Measurements from ENCODE around the gene CCDC158. TPM values are rescaled to one million over a fixed set of nuclear protein-coding genes. Genes with fewer than 3 reads are reported as not detected.
"Not testable (repeated sequence)": the region's sequence is repeated elsewhere in the genome, so short reads cannot be mapped to it uniquely, and the experiment has no call there.

Gene CCDC158
- total RNA-seq, 1 donor from 2014 or later: not detected

- DNase-seq (ENCODE audit: extremely low read depth, low read depth, low spot score): no peak
Measured at GRCh38 chr4:76374798-76375197, 46.1 kb downstream of the CCDC158 start.

GRCh38 chr4:76373919-76374552 is 46.9 kb downstream of the CCDC158 start:
- DNase-seq (ENCODE audit: extremely low read depth, low read depth, low spot score): no peak

DNA sequence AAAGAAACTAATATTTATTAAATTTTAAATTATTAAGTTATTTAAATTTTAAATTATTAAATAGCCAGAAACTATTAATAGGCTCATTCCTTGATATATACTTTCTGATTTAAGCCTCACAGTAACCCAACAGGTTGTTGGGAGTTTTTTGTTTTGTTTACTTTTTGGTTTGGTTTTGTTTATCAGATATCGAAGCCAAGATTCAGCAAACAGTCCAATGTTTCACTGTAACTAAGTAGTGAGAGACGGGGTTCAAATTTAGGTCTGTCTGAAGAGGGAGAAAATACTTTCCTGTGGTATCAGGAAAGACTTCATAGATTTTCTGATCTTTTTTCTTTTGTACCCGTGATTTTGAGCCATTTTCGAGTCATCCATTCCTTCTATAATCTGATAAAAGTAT is 54.2 kb downstream of the CCDC158 start:
- no peak for DNase-seq (ENCODE audit: extremely low read depth, low read depth, low spot score)

- DNase-seq (ENCODE audit: extremely low read depth, low read depth, low spot score): no peak
Measured at GRCh38 chr4:76365636-76366035, 55.3 kb downstream of the CCDC158 start.

GRCh38 chr4:76364763-76365162 is 56.2 kb downstream of the CCDC158 start:
- DNase-seq (ENCODE audit: extremely low read depth, low read depth, low spot score): no peak

DNA sequence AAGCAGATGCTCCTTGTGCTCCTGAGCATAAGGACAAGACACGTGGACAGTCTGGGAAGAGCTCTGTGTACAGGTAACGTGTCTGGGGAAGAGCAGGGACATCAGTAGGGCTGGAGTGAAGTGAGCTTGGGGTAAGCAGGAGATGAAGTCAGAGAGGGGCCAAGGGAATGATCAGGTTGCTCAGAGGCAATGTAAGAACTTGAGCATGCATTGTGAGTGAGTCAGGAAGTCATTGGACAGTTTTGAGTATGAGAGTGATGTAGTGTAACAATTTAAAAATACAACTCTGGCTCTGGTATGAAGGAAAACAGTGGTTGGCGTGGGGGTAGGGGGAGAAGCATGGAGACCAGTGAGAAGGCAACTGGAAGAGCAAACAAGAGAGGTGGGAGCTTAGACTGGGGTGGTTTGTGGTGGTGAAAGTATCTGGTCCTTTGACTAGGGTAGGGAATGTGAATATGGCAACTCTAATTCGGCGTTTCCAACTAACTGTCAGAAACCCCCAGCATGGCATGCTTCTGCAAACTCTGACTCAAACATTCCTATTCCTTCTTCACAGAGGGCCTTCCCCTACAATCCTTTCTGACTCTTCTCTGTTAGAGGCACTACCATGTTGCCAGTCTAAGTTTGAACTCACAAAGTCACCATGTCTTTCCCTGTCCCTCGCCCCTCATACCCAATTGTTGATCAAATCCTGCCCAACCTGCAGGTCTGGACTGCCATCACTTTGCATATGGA is 57.2 kb downstream of the CCDC158 start:
- DNase-seq (ENCODE audit: extremely low read depth, low read depth, low spot score): no peak

DNA sequence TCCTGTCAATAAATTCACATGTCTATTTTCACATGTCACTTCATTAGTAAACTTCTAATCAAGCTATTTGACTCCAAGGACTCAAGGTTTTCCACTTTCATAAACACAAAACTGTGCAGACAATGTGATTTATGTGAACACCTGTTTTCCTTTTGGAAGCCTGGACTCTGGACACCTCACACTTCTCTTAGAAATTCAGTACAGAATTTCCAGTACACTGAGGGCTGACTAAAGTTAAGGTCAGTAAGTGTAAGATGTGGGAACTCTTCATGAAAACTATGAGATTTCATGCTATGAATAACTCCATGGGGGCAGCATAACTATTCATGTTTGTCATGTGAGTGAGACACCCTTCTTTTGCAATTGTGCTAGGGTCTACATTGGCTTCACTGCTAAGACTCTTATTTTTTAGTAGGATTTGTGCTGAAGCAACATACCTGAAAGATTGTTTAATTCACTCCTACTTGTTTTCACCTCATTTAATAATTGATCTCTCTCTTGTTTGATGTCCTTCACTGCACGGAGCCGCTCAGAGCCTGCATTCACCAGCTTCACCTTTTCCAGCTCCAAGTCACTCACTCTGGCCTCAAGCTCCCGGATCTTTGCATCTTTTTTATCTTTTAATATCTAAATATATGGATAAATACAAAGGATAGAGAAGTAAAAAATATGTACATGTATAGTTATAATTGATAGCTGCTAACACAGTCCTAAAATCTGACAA is 59.1 kb downstream of the CCDC158 start:
- no peak for DNase-seq (ENCODE audit: extremely low read depth, low read depth, low spot score)

DNA sequence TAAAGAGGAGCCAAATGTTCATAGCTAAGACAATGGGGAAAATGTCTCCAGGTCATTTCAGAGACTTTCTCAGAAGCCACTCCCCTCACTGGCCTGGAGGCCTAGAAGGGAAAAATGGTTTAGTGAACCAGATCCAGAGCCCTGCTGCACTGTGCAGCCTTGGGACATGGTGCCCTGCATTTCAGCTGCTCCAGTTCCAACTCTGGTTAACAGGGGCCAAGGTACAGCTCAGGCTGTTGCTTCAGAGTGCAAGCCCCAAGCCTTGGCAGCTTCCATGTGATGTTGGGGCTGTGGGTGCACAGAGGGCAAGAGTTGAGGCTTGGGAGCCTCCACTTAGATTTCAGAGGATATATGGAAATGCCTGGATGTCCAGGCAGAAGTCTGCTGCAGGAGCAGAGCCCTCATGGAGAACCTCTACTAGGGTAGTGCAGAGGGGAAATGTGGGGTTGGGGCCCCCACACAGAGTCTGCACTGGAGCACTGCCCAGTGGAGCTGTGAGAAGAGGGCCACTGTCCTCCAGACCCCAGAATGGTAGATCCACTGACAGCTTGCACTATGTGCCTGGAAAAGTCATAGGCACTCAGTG is 61.0 kb downstream of the CCDC158 start:
- DNase-seq (ENCODE audit: extremely low read depth, low read depth, low spot score): not testable (repeated sequence)

DNA sequence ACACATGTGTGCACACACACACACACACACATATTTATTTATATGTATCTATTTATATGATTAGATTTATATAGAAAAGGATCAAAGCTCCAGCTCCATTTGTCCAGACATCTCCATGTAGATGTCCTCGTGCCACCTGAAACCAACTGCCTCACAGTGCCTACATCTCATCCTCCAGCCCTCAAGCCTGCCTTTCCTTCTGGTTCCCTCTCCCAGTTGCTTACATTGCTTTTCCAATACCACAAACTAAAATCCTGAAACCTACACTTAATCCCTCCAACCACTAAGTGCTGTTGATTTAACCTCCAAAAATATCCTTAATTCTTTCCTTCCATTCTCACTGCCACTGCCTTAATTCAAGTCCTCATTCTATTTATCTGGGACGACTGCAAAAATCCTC is 63.0 kb downstream of the CCDC158 start:
- no peak for DNase-seq (ENCODE audit: extremely low read depth, low read depth, low spot score)

- no peak for DNase-seq (ENCODE audit: extremely low read depth, low read depth, low spot score)
Measured at GRCh38 chr4:76354517-76355473, 66.1 kb downstream of the CCDC158 start.

DNA sequence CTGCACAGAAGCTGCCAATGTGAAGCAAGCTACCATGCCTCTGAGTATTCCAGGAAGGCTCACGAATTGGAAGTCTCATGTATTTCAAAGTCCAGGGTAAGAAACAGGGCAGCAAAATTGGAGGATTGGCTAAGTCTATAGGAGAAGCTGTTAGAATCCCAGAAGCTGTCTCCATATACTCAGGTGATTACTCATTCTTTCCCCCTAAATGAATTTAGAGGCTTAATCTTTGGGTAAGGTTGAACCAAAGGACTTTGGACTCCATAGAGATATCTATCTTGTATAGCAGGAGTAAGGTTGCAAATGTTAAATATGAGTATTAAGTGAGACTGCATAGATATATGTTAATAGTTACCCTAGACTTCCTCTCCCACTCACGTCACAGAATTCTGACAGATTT is 78.1 kb downstream of the CCDC158 start:
- DNase-seq (ENCODE audit: extremely low read depth, low read depth, low spot score): no peak

DNA sequence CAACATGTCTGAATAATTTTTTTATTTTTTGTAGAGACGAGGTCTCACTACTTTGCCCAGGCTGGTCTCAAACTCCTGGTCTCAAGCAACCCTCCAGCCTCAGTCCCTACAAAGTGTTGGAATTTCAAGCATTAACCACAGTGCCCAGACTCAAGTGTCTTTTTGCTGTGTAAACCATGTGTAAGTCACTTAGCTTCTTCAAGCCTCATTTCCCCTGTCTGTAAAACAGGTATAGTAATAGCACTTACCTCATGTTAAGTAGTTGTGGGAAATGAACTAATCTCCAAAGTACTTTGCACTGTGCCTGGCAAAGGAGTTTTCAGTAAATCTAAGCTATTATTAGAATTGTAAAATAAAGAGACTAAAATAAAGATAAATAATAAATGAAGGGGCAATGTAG is 78.8 kb downstream of the CCDC158 start:
- no peak for DNase-seq (ENCODE audit: extremely low read depth, low read depth, low spot score)

DNA sequence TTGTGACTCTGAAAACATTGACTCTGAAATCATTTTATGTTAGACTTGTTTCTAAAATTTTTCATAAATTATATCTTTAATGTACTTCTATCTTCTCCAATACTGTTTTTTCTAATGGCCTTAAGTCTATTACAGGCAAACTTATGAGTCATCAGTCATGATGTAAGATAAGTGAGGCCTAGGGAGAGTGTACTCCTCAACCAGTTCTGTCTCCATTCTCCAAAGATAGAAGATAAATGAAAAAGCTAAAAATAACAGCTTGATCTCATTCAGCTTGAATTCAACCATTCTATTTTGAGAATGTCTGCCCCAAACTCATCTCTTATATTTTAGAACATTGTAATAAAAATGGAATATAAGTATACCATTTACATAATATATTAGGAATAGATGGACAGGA is 79.9 kb downstream of the CCDC158 start:
- no peak for DNase-seq (ENCODE audit: extremely low read depth, low read depth, low spot score)

DNA sequence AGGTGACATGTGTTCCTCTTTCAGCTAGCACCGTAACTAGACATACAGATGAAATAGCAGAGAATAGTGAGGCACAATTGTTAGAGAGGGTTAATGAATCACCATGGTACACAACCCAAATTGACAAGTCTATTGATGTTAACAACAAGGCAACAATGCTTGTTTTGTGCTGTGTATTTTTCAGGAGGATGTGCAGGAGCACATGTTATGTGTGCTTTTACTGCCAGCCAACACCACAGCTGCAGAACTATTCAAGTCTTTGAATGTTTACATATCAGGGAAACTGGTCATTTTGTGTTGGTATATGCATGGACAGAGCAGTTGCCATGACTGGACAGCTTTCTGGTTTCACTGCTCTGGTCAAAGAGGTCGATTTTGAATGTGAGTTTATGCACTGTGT is 81.6 kb downstream of the CCDC158 start:
- no peak for DNase-seq (ENCODE audit: extremely low read depth, low read depth, low spot score)

DNA sequence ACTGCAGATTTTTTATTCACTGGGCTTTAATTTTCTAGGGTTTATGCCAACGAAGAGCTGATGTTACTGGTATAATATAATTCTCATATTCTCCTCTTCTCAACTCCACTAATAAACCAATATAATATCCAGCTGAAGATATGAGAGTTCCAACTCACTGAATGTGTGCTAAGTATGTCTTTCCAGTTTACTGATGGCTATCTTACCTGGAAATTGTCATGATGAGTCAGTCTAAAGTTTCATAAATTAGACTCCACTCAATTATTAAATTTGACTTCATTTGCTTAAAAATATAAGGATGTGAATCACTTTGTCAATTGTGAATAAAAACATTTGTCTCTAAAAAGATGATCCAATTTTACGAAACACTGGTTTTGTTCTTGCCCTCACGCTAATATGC is 86.1 kb downstream of the CCDC158 start:
- DNase-seq (ENCODE audit: extremely low read depth, low read depth, low spot score): no peak

DNA sequence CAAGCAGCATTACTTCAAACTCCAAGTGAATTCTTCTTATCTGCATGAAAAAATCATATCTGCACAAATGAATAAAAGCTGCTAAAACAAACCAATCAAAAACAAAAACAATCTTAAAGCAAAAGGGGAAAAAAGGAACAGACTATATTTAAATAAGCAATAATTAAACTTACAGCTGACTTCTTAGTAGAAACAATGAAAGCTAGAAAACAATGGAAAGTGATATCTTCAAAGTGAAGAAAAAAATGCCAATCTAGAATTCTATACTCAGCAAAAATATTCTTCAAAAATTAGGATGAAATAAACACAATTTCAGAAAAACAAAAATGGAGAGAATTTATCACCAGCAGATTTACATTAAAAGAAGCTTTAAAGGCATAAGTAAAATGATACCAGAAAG is 94.4 kb downstream of the CCDC158 start:
- DNase-seq (ENCODE audit: extremely low read depth, low read depth, low spot score): no peak

- DNase-seq (ENCODE audit: extremely low read depth, low read depth, low spot score): no peak
Measured at GRCh38 chr4:76325072-76325471, 95.9 kb downstream of the CCDC158 start.

DNA sequence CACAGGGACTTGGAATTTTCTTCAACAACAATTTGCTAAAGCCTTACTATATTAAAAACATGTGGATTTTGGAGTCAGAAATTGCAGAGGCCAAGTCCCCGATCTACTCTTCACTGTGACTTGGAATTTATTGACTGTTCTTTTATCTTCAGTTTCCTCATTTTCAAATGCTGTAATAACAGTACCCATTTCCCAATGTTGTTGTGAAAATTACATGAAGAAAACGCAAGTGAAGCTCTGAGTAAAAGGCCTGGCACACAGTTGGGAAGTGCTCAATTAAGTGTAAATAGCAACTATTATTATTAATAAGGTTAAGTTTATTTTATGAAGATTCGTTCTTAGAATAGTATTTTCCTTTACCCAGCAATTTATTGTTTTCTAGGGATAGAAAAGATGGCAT is 98.7 kb downstream of the CCDC158 start:
- DNase-seq (ENCODE audit: extremely low read depth, low read depth, low spot score): no peak

- DNase-seq (ENCODE audit: extremely low read depth, low read depth, low spot score): no peak
Measured at GRCh38 chr4:76316131-76316530, 104.8 kb downstream of the CCDC158 start.

GRCh38 chr4:76315267-76315918 is 105.5 kb downstream of the CCDC158 start:
- DNase-seq (ENCODE audit: extremely low read depth, low read depth, low spot score): no peak
